ENCODE results near the gene ALDH5A1. TPM values are rescaled to one million over a fixed set of nuclear protein-coding genes. Genes with fewer than 3 reads are reported as not detected.

ALDH5A1 gene
- total RNA-seq: 1.6 and 1.8 TPM in 2 replicates

DNA sequence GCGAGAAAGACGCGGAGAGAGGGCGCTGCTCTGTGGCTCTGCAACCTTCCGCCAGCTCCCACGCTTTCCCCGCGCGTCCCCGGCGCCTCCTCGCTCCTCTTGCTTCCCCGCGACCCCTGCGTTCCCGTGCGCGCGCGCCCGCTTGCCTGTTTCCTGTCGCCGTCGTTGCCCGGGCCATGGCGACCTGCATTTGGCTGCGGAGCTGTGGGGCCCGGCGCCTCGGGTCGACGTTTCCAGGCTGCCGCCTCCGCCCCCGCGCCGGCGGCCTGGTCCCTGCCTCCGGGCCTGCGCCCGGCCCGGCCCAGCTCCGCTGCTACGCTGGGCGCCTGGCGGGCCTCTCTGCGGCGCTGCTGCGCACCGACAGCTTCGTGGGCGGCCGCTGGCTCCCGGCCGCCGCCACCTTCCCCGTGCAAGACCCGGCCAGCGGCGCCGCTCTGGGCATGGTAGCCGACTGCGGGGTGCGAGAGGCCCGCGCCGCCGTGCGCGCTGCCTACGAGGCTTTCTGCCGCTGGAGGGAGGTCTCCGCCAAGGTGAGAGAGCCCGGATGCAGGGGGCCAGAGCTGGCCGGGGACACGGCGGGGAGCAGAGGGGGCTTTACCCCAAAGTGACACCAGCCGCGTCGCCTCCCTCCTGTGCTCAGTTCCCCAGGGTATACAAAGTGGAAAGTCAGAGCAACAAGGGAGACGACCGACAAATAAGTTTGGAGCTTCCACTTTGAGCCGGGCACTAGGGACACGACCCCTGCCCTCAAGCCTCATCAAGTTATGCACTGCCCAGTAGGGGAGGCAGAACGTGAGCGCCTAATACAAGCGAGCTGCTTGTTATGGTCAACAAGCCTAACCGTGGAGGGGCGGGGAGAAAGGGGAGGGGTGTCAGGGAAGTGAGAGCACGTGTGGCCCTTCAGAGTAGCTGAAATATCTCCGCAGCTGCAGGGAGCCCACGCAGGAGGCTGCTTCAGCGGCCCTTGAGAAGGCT lies at the start of gene ALDH5A1:
TSS of gene ALDH5A1 (plus strand) at position 149 of the 975 bp plus-strand sequence. CDS start at position 177, 28 bp downstream.

DNA sequence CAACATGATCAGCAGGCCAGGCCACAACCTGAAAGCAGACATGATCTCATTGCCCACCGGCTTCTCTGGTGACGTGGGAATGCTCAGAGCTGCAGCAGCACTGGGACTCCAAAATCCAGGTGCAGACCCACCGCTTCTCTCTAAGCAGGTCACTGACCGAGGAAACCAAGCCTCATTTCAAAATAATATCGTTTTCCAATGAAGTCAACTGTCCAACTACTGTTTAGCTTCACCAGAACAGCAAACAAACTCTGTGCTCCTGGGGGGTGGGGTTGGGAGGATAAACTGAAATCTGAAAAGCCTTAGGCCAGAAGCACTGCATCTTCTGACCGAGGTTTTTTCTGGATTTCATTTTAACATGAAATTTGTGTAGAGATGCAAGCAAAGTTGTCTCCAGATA lies 5.3 kb upstream of the ALDH5A1 start, which contains the start of gene GPLD1:
TSS of gene GPLD1 (minus strand) at position 109 of the 400 bp plus-strand sequence. CDS start at position 42, 67 bp downstream.

Other genes starting within 250 kb of the ALDH5A1 start
- gene DCDC2, start 136.9 kb upstream of the ALDH5A1 start, total RNA-seq: not detected in 2 replicates
- gene MRS2, start 92.0 kb upstream of the ALDH5A1 start, total RNA-seq: 8.9 and 12.6 TPM in 2 replicates
- gene GPLD1, start 5.4 kb upstream of the ALDH5A1 start, total RNA-seq: 0.19 and 0.44 TPM in 2 replicates
- not detected in 2 replicates for gene KIAA0319, start 151.2 kb downstream of the ALDH5A1 start, total RNA-seq
- 13.7 and 14.9 TPM in 2 replicates for gene TDP2, start 171.9 kb downstream of the ALDH5A1 start, total RNA-seq
- 12.9 and 20.9 TPM in 2 replicates for gene ACOT13, start 172.1 kb downstream of the ALDH5A1 start, total RNA-seq
- 49.3 and 52.4 TPM in 2 replicates for gene C6orf62, start 224.2 kb downstream of the ALDH5A1 start, total RNA-seq